Endothelial cell of umbilical vein (primary cell): ENCODE results near the gene TRPV6. TPM values are rescaled to one million over a fixed set of nuclear protein-coding genes. Genes with fewer than 3 reads are reported as not detected.

ENCODE experiments used
- BruUV-seq: library from RNA; stranded (reverse); fragments of 400-500 nt; replicated peaks from 2 replicates; lab custom pipeline; 2021; lab: Mats Ljungman, UMichigan
- CTCF ChIA-PET: fragments of 300-600, 350-600 bp; sonication (Branson Sonifier 250); formaldehyde crosslinking; loops from one replicate; lab custom pipeline; 2021; ENCODE audit warnings: antibody characterized with exemption, inconsistent platforms; lab: Charles Lee
- POLR2A ChIA-PET: fragments of 300-600, 350-600 bp; sonication (Branson Sonifier 250); formaldehyde crosslinking; loops from one replicate; lab custom pipeline; 2021; ENCODE audit warnings: antibody characterized with exemption, inconsistent platforms; lab: Charles Lee
- DNase-seq: peaks from one replicate; pipeline ENCODE4 v3.0.0-alpha.2; 2011; ENCODE audit warnings: low read depth, low spot score
- FAIRE-seq: peaks from 2 replicates; lab custom pipeline; 2011; peaks lifted over from hg19 to GRCh38; lab: Jason Lieb, UNC
- H2AFZ ChIP-seq: 2 replicates; pipeline ENCODE4 v1.6.0; 2012; ENCODE audit warnings: low read depth, low read length, control low read depth, inconsistent platforms
- H3K27ac ChIP-seq: 2 replicates; pipeline ENCODE4 v1.5.1; 2011; ENCODE audit warnings: low read depth, mild to moderate bottlenecking, control low read depth, low read length, moderate library complexity; ENCODE audit not compliant: insufficient read depth
- H3K27me3 ChIP-seq, 2 experiments: 2 replicates each; pipeline versions ENCODE4 v1.6.0 to v1.6.1; 2011; ENCODE audit warnings: low read length in 2 of 2, mixed read lengths in 1 of 2; ENCODE audit not compliant: control insufficient read depth in 2 of 2, insufficient read depth in 2 of 2
- H3K36me3 ChIP-seq, 2 experiments: 2 replicates in 1 of 2; 3 replicates in 1 of 2; pipeline ENCODE4 v1.5.1; 2011; ENCODE audit warnings: low read length in 2 of 2, mild to moderate bottlenecking in 1 of 2, moderate library complexity in 1 of 2; ENCODE audit not compliant: control insufficient read depth in 2 of 2, insufficient read depth in 2 of 2; ENCODE audit errors: extremely low read depth in 1 of 2
- H3K4me1 ChIP-seq: 3 replicates; pipeline ENCODE4 v1.5.1; 2011; ENCODE audit warnings: mild to moderate bottlenecking, low read length; ENCODE audit not compliant: control insufficient read depth, insufficient read depth; ENCODE audit errors: extremely low read depth
- H3K4me2 ChIP-seq: 2 replicates; pipeline ENCODE4 v1.6.1; 2011; ENCODE audit warnings: low read length, control low read depth, mixed read lengths; ENCODE audit not compliant: insufficient read depth
- H3K4me3 ChIP-seq, 3 experiments: fragments of 200-600 bp in 1 of 3; sonication (generic), shearing (Covaris generic) in 1 of 3; replicated peaks in 1 of 3; 2 replicates each; pipeline ENCODE4 v1.5.1; 2011 to 2016; ENCODE audit warnings: control low read depth in 3 of 3, low read length in 3 of 3, mild to moderate bottlenecking in 2 of 3, inconsistent platforms in 1 of 3, low read depth in 1 of 3, moderate library complexity in 1 of 3; ENCODE audit not compliant: insufficient read depth in 1 of 3
- H3K79me2 ChIP-seq: 2 replicates; pipeline ENCODE4 v1.6.0; 2012; ENCODE audit warnings: low read length, inconsistent platforms; ENCODE audit not compliant: control insufficient read depth, insufficient read depth
- H3K9ac ChIP-seq: replicated peaks from 2 replicates; pipeline ENCODE3; 2011; ENCODE audit warnings: low read length, control low read depth; ENCODE audit not compliant: insufficient read depth; ENCODE audit errors: extremely low read depth
- H3K9me1 ChIP-seq: replicated peaks from 3 replicates; pipeline ENCODE4 v1.6.0; 2011; ENCODE audit warnings: mild to moderate bottlenecking, low read length; ENCODE audit not compliant: control insufficient read depth, insufficient read depth; ENCODE audit errors: extremely low read depth
- H3K9me3 ChIP-seq: replicated peaks from 2 replicates; pipeline ENCODE4 v1.5.1; 2012; ENCODE audit warnings: low read length, inconsistent platforms; ENCODE audit not compliant: control insufficient read depth, insufficient read depth
- H4K20me1 ChIP-seq: replicated peaks from 2 replicates; pipeline ENCODE3; 2011; ENCODE audit warnings: mild to moderate bottlenecking, low read length; ENCODE audit not compliant: control insufficient read depth, insufficient read depth; ENCODE audit errors: extremely low read depth
- EZH2 ChIP-seq: IDR thresholded peaks from 2 replicates; pipeline ENCODE4 v1.6.1; 2012; ENCODE audit warnings: borderline replicate concordance, low read depth, mild to moderate bottlenecking, moderate library complexity, low read length, inconsistent platforms; ENCODE audit not compliant: severe bottlenecking
- FOS ChIP-seq: IDR thresholded peaks from 2 replicates; pipeline ENCODE4 v1.6.1; 2011; ENCODE audit warnings: mild to moderate bottlenecking, low read length, moderate library complexity, borderline replicate concordance; ENCODE audit not compliant: insufficient read depth
- GATA2 ChIP-seq: IDR thresholded peaks from 2 replicates; pipeline ENCODE4 v1.7.0; 2011; ENCODE audit warnings: low read depth, mild to moderate bottlenecking, moderate library complexity, mixed read lengths, low read length; ENCODE audit not compliant: insufficient read length, insufficient read depth
- JUN ChIP-seq: IDR thresholded peaks from 2 replicates; pipeline ENCODE4 v1.6.1; 2011; ENCODE audit warnings: borderline replicate concordance, low read depth; ENCODE audit not compliant: insufficient read length, insufficient read depth
- MAX ChIP-seq: IDR thresholded peaks from 2 replicates; pipeline ENCODE4 v1.6.1; 2011; ENCODE audit not compliant: insufficient read depth, insufficient read length
- MYC ChIP-seq: IDR thresholded peaks from one replicate; pipeline ENCODE4 v1.6.1; 2011; ENCODE audit warnings: mild to moderate bottlenecking, low read depth, low read length
- POLR2A ChIP-seq: IDR thresholded peaks from 2 replicates; pipeline ENCODE4 v1.6.1; 2012; ENCODE audit warnings: low read depth, mild to moderate bottlenecking, control low read depth, low read length
- POLR2AphosphoS5 ChIP-seq: IDR thresholded peaks from 2 replicates; pipeline ENCODE4 v1.6.1; 2012; ENCODE audit warnings: low read depth, mild to moderate bottlenecking, control low read depth, low read length, moderate library complexity; ENCODE audit not compliant: insufficient read depth
- dilution Hi-C: fragments of 300-500 bp; cut with MboI; formaldehyde crosslinking; loops from one replicate; pipeline ENCODE4 v1.15.0; 2019; ENCODE audit warnings: low sequenced_read_pairs; ENCODE audit not compliant: extremely low pct_ligation_motif_present
- intact Hi-C: fragments of 100-400 bp; cut with micrococcal nuclease; formaldehyde crosslinking; loops from one replicate; pipeline ENCODE4 v1.10.0; 2022
- polyA plus RNA-seq, 4 experiments: library from polyadenylated mRNA; depleted of rRNA in 3 of 4; stranded (reverse) in 3 of 4; unstranded in 1 of 4; fragments of >200 nt; gene quantifications; 2 replicates each; pipeline versions ENCODE4 v1.2.1 to v1.2.3, GENCODE V29; 2011 to 2012; ENCODE audit warnings: missing spikeins in 1 of 4
- total RNA-seq: library from RNA; stranded (reverse); gene quantifications from 2 replicates; pipeline ENCODE4 v1.2.3, GENCODE V29; 2021

Gene TRPV6
- total and polyA plus RNA-seq, 2 donors (not counting 3 experiments of a cell fraction or from before 2014, with no cell fraction given), result not detected

- DNase-seq, result no peak
- Histone ChIP-seq H4K20me1 (no peaks in the 10 kb centered on the region), H3K4me3 (no peak overlapping the region), H3K27ac (no peak overlapping the region), H3K4me2 (no peak overlapping the region), H3K27me3 (peaks cover 0 to 2% of the 10 kb centered on the region in 2 experiments), H3K9me1 (no peaks in the 10 kb centered on the region), H3K4me1 (no peaks in the 10 kb centered on the region), H3K36me3 (no peaks in the 10 kb centered on the region), H2AFZ (no peak overlapping the region), H3K79me2 (no peaks in the 10 kb centered on the region), H3K9me3 (no peaks in the 10 kb centered on the region), H3K9ac (no peak overlapping the region)
- intact Hi-C loops, result no loop called here
- TF ChIP-seq EZH2, result no peak
- TF ChIP-seq MAX, result no peak
- no peak for TF ChIP-seq FOS
- TF ChIP-seq MYC, result no peak
- TF ChIP-seq GATA2, result no peak
- TF ChIP-seq POLR2A, result no peak
- no peak for TF ChIP-seq POLR2AphosphoS5
- no peak for TF ChIP-seq JUN
- ChIA-PET POLR2A (no interaction called here), CTCF (interaction anchor here (1.0 kb wide), 1 partner anchor 294 kb away, joined by 3 read pairs; no protein-coding TSS in a partner anchor)
- no peak for FAIRE-seq
- no TSS peak for BruUV-seq
- dilution Hi-C loops, result no loop called here
Measured at GRCh38 chr7:142897691-142898090, 12.1 kb upstream of the TRPV6 start.
